Ovary (tissue), 9 donors: ENCODE data around the gene ST6GAL1. TPM values are rescaled to one million over a fixed set of nuclear protein-coding genes. Genes with fewer than 3 reads are reported as not detected.
"Not testable (repeated sequence)": the region's sequence is repeated elsewhere in the genome, so short reads cannot be mapped to it uniquely, and the experiment has no call there.

Source experiments
- DNase-seq, 5 donors: peaks; one replicate each; pipeline ENCODE4 v3.0.0-alpha.2; 2019 to 2020
- H3K27ac ChIP-seq, 2 donors: fragments of 200-600 bp; one replicate each; pipeline versions ENCODE4 v1.5.1 to v1.8.0; 2019 to 2022
- H3K27me3 ChIP-seq: fragments of 200-600 bp; one replicate; pipeline ENCODE4 v1.8.0; 2022
- H3K36me3 ChIP-seq: fragments of 200-600 bp; sonication (generic); one replicate; pipeline ENCODE4 v1.5.1; 2019
- H3K4me1 ChIP-seq: one replicate; pipeline ENCODE4 v1.8.1; 2013; ENCODE audit warnings: mild to moderate bottlenecking, moderate library complexity; ENCODE audit not compliant: insufficient read depth
- H3K4me3 ChIP-seq: fragments of 200-600 bp; sonication (generic); one replicate; pipeline ENCODE4 v1.5.1; 2017
- H3K9me3 ChIP-seq, 2 donors: fragments of 200-600 bp in 1 of 2; sonication (generic) in 1 of 2; one replicate each; pipeline versions ENCODE4 v1.5.1 to v1.8.1; 2013 to 2019; ENCODE audit warnings: mild to moderate bottlenecking in 1 of 2, moderate library complexity in 1 of 2
- EP300 ChIP-seq: sonication (generic); formaldehyde crosslinking; IDR thresholded peaks from one replicate; pipeline ENCODE4 v1.6.1; 2017; ENCODE audit warnings: antibody characterized with exemption
- POLR2A ChIP-seq: fragments of 450-650 bp; IDR thresholded peaks from one replicate; pipeline ENCODE4 v1.6.1; 2017; ENCODE audit warnings: antibody characterized with exemption, mild to moderate bottlenecking, moderate library complexity
- WGBS, 3 donors: extraction: QIAGEN DNeasy Blood & Tissue Kit in 1 of 3; methylation state at CpG; one replicate each; pipeline versions ENCODE4 v1.1.5 to v1.1.7; 2013 to 2017; 5-methylcytosine and 5-hydroxymethylcytosine counted together
- intact Hi-C, 4 donors: fragments of 100-400 bp; cut with DNase I; formaldehyde crosslinking; loops; one replicate each; pipeline versions ENCODE4 v1.11.0 to v1.15.1; 2022 to 2023
- polyA plus RNA-seq, 2 donors: library from polyadenylated mRNA; stranded (reverse); fragments of 200-250 nt in 1 of 2; fragments of 350-450 nt in 1 of 2; fragmentation: Illumina TruSeq in 1 of 2; extraction: RNeasy Lipid Tissue Mini Kit (QIAGEN cat#74804) in 1 of 2; gene quantifications; one replicate each; pipeline ENCODE4 v1.2.3, GENCODE V29; 2013 to 2014
- total RNA-seq, 7 donors: library from RNA; depleted of rRNA in 2 of 7; stranded (reverse); fragments of >200 nt in 2 of 7; fragmentation: NEBNext Ultra II Directional in 3 of 7; extraction: Animal tissue kit (Norgen Biotek cat#: 25700) in 3 of 7; gene quantifications; one replicate each; pipeline versions ENCODE4 v1.1.0 to v1.2.4, GENCODE V29; 2016 to 2023
- TF ChIP-seq, protein P1 (sequence below), 3 donors: fragments of 450-650 bp in 2 of 3; fragments of 200-600 bp in 1 of 3; IDR thresholded peaks; one replicate each; pipeline versions ENCODE4 v1.5.1 to v1.8.0; 2016 to 2022; ENCODE audit warnings: antibody characterized with exemption in 3 of 3, mild to moderate bottlenecking in 1 of 3
- donor health status: DM: no; HTN: no; CAD: no; lungs with moderate emphysema.
- donor health status: DM: no; HTN: no; CAD: no.
- donor health status: Bipolar disorder and iron deficiency.
- donor health status: DM: yes; HTN: yes; CAD: no.
- donor health status: DM: no; HTN: no; CAD: no.
- donor health status: DM: yes; HTN: yes; CAD: no.

Gene ST6GAL1
- total and polyA plus RNA-seq, 9 donors = 10.6 to 55.2 (median 28.1) TPM

DNA sequence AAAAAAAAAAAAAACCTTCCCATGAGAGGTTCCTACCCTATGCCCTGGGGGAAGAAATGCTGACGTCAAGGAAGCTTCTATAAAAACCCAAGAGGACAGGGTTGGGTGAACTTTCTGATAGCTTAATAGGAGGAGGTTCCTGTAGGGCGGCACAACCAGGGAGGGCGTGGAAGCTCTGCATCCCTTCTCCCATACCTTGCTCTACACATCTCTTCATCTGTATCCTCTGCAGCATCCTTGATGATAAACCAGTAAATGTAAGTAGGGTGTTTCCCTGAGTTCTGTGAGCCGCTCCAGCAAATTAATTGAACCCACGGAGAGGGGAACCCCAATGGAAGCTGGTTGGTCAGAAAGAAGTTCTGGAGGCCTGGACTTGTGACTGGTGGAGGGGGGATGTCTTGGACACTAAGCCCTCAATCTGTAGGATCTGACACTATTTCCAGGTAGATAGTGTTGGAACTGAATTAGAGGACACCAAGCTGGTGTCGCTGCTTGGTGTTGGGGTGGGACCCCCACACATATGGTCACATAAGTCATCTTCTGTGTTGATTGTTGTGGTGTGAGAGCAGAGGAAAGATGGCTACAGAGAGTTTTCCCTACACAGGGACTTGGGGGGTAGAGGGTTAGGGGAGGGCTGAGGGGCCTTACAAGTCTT lies 91.5 kb downstream of the ST6GAL1 start:
- no peak overlapping the region for H3K27ac ChIP-seq
- no peak for TF ChIP-seq EP300
- TF ChIP-seq, protein P1, sequence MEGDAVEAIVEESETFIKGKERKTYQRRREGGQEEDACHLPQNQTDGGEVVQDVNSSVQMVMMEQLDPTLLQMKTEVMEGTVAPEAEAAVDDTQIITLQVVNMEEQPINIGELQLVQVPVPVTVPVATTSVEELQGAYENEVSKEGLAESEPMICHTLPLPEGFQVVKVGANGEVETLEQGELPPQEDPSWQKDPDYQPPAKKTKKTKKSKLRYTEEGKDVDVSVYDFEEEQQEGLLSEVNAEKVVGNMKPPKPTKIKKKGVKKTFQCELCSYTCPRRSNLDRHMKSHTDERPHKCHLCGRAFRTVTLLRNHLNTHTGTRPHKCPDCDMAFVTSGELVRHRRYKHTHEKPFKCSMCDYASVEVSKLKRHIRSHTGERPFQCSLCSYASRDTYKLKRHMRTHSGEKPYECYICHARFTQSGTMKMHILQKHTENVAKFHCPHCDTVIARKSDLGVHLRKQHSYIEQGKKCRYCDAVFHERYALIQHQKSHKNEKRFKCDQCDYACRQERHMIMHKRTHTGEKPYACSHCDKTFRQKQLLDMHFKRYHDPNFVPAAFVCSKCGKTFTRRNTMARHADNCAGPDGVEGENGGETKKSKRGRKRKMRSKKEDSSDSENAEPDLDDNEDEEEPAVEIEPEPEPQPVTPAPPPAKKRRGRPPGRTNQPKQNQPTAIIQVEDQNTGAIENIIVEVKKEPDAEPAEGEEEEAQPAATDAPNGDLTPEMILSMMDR (IDR thresholded peaks at IDR 0.05) = no peak
- no peak for TF ChIP-seq POLR2A
- H3K4me1 ChIP-seq = no peaks in the 10 kb centered on the region
- no peak overlapping the region for H3K4me3 ChIP-seq
- intact Hi-C loops = no loop called here
- no peaks in the 10 kb centered on the region for H3K27me3 ChIP-seq
- no peaks in the 10 kb centered on the region for H3K9me3 ChIP-seq
- 90 to 92% (median 90%) methylated on average over 6 of the region's 6 CpGs for WGBS, 3 donors
- H3K36me3 ChIP-seq = no peaks in the 10 kb centered on the region
- DNase-seq = no peak

DNA sequence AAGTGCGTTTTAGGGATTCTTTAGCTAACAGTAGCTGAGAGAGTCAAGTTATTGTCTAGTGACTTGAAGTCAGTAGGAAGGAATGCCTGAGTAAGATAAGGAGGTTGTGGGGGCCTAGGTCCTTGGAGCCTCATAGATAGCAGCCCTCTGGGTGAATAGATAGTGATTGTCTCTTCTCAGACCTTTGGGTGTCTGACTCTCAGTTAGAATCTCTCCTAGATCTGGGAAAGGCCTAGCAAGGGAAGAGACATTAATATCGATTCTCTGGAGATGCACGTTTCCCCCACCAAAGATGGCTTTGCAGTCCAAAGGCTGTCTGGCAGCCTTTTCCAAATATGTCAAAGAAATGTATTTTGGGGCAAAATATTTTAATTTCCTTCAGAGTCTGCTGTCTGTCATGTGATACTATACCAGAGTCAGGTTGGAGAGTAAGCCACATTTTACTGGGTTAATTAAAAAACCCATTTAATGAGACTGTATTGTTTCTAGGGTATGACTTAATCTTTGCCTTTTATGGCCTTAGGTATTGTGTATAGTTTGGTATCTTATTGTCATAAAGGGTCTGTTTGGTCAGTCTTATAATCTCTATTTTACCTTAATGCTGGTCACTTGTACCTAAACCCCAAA lies 92.2 kb downstream of the ST6GAL1 start:
- Histone ChIP-seq H3K27ac (no peak overlapping the region), H3K36me3 (no peaks in the 10 kb centered on the region), H3K27me3 (no peaks in the 10 kb centered on the region), H3K4me1 (no peaks in the 10 kb centered on the region), H3K9me3 (no peaks in the 10 kb centered on the region), H3K4me3 (no peak overlapping the region)
- DNase-seq = no peak
- intact Hi-C loops = no loop called here
- WGBS, 3 donors = 74 to 86% (median 80%) methylated on average over 3 of the region's 3 CpGs
- TF ChIP-seq POLR2A (no peak), EP300 (no peak)
- TF ChIP-seq, protein P1 (IDR thresholded peaks at IDR 0.05) = no peak

DNA sequence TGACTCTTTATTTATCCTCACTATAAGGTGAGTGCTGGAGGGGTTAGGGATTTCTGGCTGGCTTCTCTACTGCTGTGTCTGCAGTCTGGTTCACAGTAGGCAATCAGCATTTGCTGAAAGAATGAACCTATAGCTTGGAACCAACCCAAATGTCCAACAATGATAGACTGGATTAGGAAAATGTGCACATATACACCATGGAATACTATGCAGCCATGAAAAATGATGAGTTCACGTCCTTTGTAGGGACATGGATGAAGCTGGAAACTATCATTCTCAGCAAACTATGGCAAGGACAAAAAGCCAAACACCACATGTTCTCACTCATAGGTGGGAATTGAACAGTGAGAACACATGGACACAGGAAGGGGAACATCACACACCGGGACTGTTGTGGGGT lies 93.0 kb downstream of the ST6GAL1 start:
- H3K4me1 ChIP-seq, DNase-seq, H3K4me3 ChIP-seq, H3K9me3 ChIP-seq, H3K27me3 ChIP-seq, H3K27ac ChIP-seq, intact Hi-C loops, H3K36me3 ChIP-seq: not testable (repeated sequence)
- WGBS, 3 donors = 80 to 97% (median 90%) methylated on average over 2 of the region's 2 CpGs

DNA sequence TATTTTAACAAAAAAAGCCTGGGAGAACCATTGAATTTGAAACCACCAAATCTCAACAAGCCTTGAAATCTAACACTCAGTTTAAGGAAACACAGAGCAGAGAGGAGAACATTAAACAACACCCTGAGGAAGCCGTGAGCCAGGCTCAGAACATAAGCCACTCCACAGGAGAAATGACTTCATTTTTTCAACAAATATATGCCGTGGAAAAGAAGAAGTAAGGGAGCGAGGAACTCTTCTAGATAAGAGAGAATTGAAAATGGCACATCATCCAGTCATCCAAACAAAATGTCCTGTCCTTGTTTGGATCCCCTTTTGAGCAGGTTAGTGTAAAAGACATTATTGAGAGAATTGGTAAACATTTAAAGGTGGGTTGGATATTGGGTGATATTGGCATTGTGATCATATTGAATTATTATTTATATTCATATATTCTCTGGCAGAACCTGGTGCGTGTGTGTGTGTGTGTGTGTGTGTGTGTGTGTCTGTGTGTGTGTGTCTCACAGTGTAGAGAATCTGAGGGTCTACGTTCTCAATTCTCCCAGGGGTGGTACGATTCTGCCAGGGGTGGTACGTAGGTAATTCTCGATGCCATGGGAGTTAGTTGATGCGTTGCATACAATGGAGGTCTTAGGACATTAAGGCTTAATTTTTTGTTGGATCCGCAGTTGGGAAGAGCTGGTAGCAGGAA lies 94.4 kb downstream of the ST6GAL1 start:
- H3K27ac ChIP-seq = no peak overlapping the region
- intact Hi-C loops = no loop called here

More for the DNA sequence above, 94.4 kb downstream of the ST6GAL1 start:
- H3K4me1 ChIP-seq = no peaks in the 10 kb centered on the region
- H3K4me3 ChIP-seq = no peak overlapping the region
- 77 to 80% (median 78%) methylated on average over 10 of the region's 10 CpGs for WGBS, 3 donors
- H3K36me3 ChIP-seq = no peaks in the 10 kb centered on the region
- TF ChIP-seq POLR2A (no peak), EP300 (no peak)
- TF ChIP-seq, protein P1 (IDR thresholded peaks at IDR 0.05) = no peak
- no peaks in the 10 kb centered on the region for H3K27me3 ChIP-seq
- no peak for DNase-seq
- no peaks in the 10 kb centered on the region for H3K9me3 ChIP-seq
